Measurements from ENCODE around the gene IFT81.
A peak's percentile ranks its signal among the peaks of the same experiment; 100 is the strongest.
"Not testable (repeated sequence)": the region's sequence is repeated elsewhere in the genome, so short reads cannot be mapped to it uniquely, and the experiment has no call there.

IFT81 gene

DNA sequence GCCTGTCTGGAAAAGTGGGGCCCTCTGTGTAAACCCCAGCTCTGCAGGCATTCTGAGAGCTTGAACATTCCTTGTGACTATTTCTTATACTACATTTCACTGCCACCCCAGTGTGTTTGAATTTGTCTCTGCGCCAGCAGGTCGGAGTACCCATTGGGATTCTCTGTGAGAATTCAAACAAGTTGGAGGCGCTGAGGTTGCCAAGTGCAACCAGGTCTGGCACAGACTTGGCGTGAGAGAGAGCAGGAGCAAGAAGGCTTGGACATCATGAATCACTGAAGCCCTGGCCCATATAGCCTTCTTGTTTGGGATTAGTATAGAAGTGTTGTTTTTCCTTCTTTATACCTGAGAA is 123.9 kb downstream of the IFT81 start:
- DNase-seq = no peak

GRCh38 chr12:110249105-110249504 is 124.9 kb downstream of the IFT81 start:
- no peak for DNase-seq

GRCh38 chr12:110249716-110250225 is 125.6 kb downstream of the IFT81 start:
- DNase-seq = no peak

GRCh38 chr12:110251381-110251780 is 127.2 kb downstream of the IFT81 start:
- no peak for DNase-seq

DNA sequence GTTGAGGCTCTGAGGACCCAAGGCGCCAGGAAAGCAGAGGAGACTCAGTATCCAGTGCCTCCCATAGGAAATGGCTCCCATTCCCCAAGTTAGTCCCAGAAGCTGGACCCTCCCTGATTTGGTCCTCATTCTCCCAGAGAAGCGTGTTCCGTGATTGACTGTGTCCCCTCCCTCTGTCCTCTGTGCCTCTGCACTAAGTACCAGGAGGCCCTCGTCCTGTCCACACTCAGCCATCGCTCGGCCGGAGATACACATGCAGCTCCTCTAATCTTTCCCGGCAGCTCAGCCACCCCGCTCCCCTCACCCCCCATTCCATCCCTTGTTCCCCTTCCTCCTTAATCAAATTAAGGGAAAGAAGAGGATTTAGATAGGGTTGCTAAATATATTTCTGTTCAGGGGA is 128.6 kb downstream of the IFT81 start:
- no peak for DNase-seq

GRCh38 chr12:110253176-110253575 is 129.0 kb downstream of the IFT81 start:
- no peak for DNase-seq

GRCh38 chr12:110254971-110255540 is 130.9 kb downstream of the IFT81 start:
- DNase-seq = no peak

- DNase-seq = not testable (repeated sequence)
Observed at GRCh38 chr12:110255890-110256456, 131.8 kb downstream of the IFT81 start.

GRCh38 chr12:110256780-110257431 is 132.7 kb downstream of the IFT81 start:
- peak; percentile 70 for DNase-seq

GRCh38 chr12:110258466-110258865 is 134.3 kb downstream of the IFT81 start:
- no peak for DNase-seq

DNA sequence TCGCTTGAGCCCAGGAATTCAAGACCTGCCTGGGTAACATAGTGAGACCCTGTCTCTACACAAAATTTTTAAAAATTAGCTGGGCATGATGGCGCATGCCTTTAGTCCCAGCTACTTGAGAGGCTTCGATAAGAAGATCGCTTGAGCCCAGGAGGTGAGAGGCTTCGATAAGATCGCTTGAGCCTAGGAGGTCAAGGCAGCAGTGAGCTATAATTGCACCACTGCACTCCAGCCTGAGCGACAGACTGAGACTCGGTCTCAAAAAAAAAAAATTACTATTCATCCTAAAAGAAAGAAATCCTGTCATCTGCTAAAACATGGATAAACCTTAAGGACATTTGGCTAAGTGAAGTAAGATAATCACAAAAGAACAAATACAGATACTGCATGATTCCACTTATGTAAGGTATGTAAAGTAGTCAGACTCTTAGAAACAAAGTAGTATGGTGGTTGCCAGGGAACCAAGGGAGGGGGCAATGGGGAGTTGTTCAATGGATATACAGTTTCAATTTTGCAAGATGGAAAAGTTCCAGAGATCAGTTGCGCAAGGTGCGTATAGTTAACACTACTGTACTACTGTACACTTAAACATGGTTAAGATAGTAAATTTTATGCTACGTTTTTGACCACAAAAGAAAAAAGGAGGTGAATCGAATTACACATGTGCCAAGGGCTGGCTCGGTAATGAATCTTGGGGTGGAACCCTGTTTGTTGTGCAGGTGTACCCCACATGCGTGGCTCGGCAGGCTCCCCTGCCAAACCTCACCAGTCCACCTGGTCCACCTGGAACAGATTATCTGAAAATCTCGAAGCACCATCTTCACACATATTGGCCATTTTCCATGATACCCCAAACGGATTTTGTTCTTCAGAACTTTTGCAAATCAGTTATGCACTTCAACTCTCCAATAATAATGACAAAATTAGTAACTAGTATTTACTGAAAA is 138.6 kb downstream of the IFT81 start:
- DNase-seq = no peak

GRCh38 chr12:110266381-110266960 is 142.3 kb downstream of the IFT81 start:
- DNase-seq = no peak

GRCh38 chr12:110266980-110267620 is 142.9 kb downstream of the IFT81 start:
- DNase-seq = no peak

Data from GF-D8 (cell line).